SU-DHL-6 (cell line): Measurements from ENCODE around the gene ZNF516.

Source experiments
- EZH2phosphoT487 ChIP-seq: fragments of 200-600 bp; sonication (generic), shearing (Covaris generic); conservative IDR thresholded peaks from 2 replicates; pipeline ENCODE4 v1.6.1; 2018; ENCODE audit warnings: mild to moderate bottlenecking, antibody characterized with exemption, low read length, moderate library complexity, mixed read lengths
- TF ChIP-seq, protein P1 (sequence below): fragments of 200-600 bp; sonication (generic); IDR thresholded peaks from one replicate; pipeline ENCODE4 v1.5.1; 2017; ENCODE audit warnings: antibody characterized with exemption, mild to moderate bottlenecking, low read length, moderate library complexity; ENCODE audit not compliant: insufficient read depth, poor library complexity, severe bottlenecking

DNA sequence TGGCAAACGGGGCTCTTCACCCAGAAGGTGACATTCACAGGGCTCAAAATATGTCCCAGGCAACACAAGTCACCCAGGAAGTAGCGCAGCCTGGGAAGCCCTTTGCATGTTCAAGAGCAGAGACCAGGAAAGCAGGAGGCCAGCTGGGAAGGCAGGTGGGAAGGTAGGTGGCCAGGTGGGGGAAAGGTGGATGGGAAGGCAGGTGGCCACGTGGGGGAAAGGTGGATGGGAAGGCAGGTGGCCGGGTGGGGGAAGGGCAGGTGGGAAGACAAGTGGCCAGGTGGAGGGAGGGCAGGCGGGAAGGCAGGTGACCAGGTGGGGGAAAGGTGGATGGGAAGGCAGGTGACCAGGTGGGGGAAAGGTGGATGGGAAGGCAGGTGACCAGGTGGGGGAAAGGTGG lies 102.7 kb downstream of the ZNF516 start:
- TF ChIP-seq, protein P1, sequence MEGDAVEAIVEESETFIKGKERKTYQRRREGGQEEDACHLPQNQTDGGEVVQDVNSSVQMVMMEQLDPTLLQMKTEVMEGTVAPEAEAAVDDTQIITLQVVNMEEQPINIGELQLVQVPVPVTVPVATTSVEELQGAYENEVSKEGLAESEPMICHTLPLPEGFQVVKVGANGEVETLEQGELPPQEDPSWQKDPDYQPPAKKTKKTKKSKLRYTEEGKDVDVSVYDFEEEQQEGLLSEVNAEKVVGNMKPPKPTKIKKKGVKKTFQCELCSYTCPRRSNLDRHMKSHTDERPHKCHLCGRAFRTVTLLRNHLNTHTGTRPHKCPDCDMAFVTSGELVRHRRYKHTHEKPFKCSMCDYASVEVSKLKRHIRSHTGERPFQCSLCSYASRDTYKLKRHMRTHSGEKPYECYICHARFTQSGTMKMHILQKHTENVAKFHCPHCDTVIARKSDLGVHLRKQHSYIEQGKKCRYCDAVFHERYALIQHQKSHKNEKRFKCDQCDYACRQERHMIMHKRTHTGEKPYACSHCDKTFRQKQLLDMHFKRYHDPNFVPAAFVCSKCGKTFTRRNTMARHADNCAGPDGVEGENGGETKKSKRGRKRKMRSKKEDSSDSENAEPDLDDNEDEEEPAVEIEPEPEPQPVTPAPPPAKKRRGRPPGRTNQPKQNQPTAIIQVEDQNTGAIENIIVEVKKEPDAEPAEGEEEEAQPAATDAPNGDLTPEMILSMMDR = no peak
- TF ChIP-seq EZH2phosphoT487 = no peak
